K562 (cell line): ENCODE measurements around the gene TTC24. TPM values are rescaled to one million over a fixed set of nuclear protein-coding genes. Genes with fewer than 3 reads are reported as not detected.

ENCODE experiments used
- CTBP1 ChIP-seq: fragments of 450-650 bp; IDR thresholded peaks from 2 replicates; pipeline ENCODE4 v1.6.1; 2016; ENCODE audit warnings: borderline replicate concordance
- MAFF ChIP-seq: IDR thresholded peaks from 2 replicates; pipeline ENCODE4 v1.6.1; 2012; ENCODE audit warnings: low read length, improper control_type of control experiment
- MAZ ChIP-seq, 2 experiments: fragments of 450-650 bp in 1 of 2; sonication (generic) in 1 of 2; formaldehyde crosslinking; IDR thresholded peaks in 1 of 2; conservative IDR thresholded peaks in 1 of 2; 2 replicates each; pipeline versions ENCODE4 v1.4.0 to v1.5.0; 2020; ENCODE audit warnings: mild to moderate bottlenecking in 1 of 2, missing genetic modification reagents in 1 of 2
- NELFE ChIP-seq: IDR thresholded peaks from 2 replicates; pipeline ENCODE4 v1.6.1; 2011; ENCODE audit warnings: mild to moderate bottlenecking; ENCODE audit not compliant: insufficient read depth, insufficient read length
- NFIC ChIP-seq: fragments of 450-650 bp; IDR thresholded peaks from 2 replicates; pipeline ENCODE4 v1.6.1; 2017; ENCODE audit warnings: mild to moderate bottlenecking, inconsistent platforms
- SMAD4 ChIP-seq: fragments of 250-450 bp; sonication (Bioruptor Pico); conservative IDR thresholded peaks from 2 replicates; pipeline ENCODE4 v1.8.0; 2021; ENCODE audit warnings: inconsistent platforms, mild to moderate bottlenecking, moderate library complexity
- TEAD4 ChIP-seq, 2 experiments: sonication (generic) in 1 of 2; formaldehyde crosslinking in 1 of 2; IDR thresholded peaks; 2 replicates each; pipeline versions ENCODE4 v1.6.1 to v1.8.0; 2012 to 2022; ENCODE audit warnings: borderline replicate concordance in 1 of 2, inconsistent platforms in 1 of 2, low read length in 1 of 2, mild to moderate bottlenecking in 1 of 2, missing genetic modification reagents in 1 of 2
- ZNF212 ChIP-seq: fragments of 450-650 bp; formaldehyde crosslinking; IDR thresholded peaks from 2 replicates; pipeline ENCODE4 v1.4.0; 2020; ENCODE audit warnings: mild to moderate bottlenecking
- ZNF318 ChIP-seq, 2 experiments: fragments of 450-650 bp; IDR thresholded peaks; 2 replicates each; pipeline ENCODE4 v1.6.1; 2016; ENCODE audit warnings: mild to moderate bottlenecking in 2 of 2, borderline replicate concordance in 1 of 2, low read depth in 1 of 2, moderate library complexity in 1 of 2
- ZNF76 ChIP-seq: fragments of 250-450 bp; sonication (Bioruptor Pico); IDR thresholded peaks from 2 replicates; pipeline ENCODE4 v1.4.0; 2020; ENCODE audit warnings: mild to moderate bottlenecking, moderate library complexity, borderline replicate concordance
- polyA plus RNA-seq, 8 experiments: library from polyadenylated mRNA; depleted of rRNA in 4 of 8; stranded (reverse) in 5 of 8; unstranded in 3 of 8; fragments of >200 nt; fragmentation: Nextera tagmentation in 2 of 8; fragmentation: Illumina TruSeq in 1 of 8; extraction: Ambion mirVana in 2 of 8; extraction: Trizol in 1 of 8; gene quantifications; 2 replicates each; pipeline versions ENCODE4 v1.2.1 to v1.2.3, GENCODE V29; 2011 to 2014; ENCODE audit warnings: inconsistent platforms in 1 of 8, missing spikeins in 1 of 8
- total RNA-seq, 7 experiments: library from RNA; depleted of rRNA in 6 of 7; stranded (reverse); fragments of >200 nt in 6 of 7; fragmentation: Illumina TruSeq in 2 of 7; extraction: Trizol in 2 of 7; gene quantifications; 2 replicates each; pipeline versions ENCODE4 v1.2.1 to v1.2.3, GENCODE V29; 2011 to 2021; ENCODE audit warnings: low replicate concordance in 1 of 7
- TF ChIP-seq, protein P1 (sequence below): fragments of 200-400 bp; formaldehyde crosslinking; IDR thresholded peaks from 2 replicates; pipeline ENCODE4 v1.6.1; 2017; ENCODE audit warnings: mild to moderate bottlenecking, low read depth, low read length, moderate library complexity
- TF ChIP-seq, protein P2 (sequence below), 2 experiments: fragments of 450-650 bp; conservative IDR thresholded peaks; 2 replicates each; pipeline ENCODE4 v1.6.1; 2017; ENCODE audit warnings: mild to moderate bottlenecking in 2 of 2, moderate library complexity in 2 of 2
- TF ChIP-seq, protein P3 (sequence below): sonication (generic); formaldehyde crosslinking; IDR thresholded peaks from 2 replicates; pipeline ENCODE4 v1.9.0; 2022; ENCODE audit warnings: mild to moderate bottlenecking, missing genetic modification reagents

TTC24 gene
- total and polyA plus RNA-seq, 9 of the 15 experiments (the other 6 are each of a cell fraction or from before 2014, with no cell fraction given) = not detected

GRCh38 chr1:156591432-156592157, 12.1 kb downstream of the TTC24 start, which contains the start of gene NAXE (continued):
- TF ChIP-seq ZNF318 (IDR thresholded peaks at IDR 0.05; ENCODE audit: borderline replicate concordance in 1 of 2, low read depth in 1 of 2) = no peak
- TF ChIP-seq, protein P1, sequence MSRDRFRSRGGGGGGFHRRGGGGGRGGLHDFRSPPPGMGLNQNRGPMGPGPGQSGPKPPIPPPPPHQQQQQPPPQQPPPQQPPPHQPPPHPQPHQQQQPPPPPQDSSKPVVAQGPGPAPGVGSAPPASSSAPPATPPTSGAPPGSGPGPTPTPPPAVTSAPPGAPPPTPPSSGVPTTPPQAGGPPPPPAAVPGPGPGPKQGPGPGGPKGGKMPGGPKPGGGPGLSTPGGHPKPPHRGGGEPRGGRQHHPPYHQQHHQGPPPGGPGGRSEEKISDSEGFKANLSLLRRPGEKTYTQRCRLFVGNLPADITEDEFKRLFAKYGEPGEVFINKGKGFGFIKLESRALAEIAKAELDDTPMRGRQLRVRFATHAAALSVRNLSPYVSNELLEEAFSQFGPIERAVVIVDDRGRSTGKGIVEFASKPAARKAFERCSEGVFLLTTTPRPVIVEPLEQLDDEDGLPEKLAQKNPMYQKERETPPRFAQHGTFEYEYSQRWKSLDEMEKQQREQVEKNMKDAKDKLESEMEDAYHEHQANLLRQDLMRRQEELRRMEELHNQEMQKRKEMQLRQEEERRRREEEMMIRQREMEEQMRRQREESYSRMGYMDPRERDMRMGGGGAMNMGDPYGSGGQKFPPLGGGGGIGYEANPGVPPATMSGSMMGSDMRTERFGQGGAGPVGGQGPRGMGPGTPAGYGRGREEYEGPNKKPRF = no peak
- 0 out of 2 replicates have a peak, but pooled peaks have one; percentile 21 for TF ChIP-seq NFIC
- TF ChIP-seq, protein P2, sequence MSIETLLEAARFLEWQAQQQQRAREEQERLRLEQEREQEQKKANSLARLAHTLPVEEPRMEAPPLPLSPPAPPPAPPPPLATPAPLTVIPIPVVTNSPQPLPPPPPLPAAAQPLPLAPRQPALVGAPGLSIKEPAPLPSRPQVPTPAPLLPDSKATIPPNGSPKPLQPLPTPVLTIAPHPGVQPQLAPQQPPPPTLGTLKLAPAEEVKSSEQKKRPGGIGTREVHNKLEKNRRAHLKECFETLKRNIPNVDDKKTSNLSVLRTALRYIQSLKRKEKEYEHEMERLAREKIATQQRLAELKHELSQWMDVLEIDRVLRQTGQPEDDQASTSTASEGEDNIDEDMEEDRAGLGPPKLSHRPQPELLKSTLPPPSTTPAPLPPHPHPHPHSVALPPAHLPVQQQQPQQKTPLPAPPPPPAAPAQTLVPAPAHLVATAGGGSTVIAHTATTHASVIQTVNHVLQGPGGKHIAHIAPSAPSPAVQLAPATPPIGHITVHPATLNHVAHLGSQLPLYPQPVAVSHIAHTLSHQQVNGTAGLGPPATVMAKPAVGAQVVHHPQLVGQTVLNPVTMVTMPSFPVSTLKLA (conservative IDR thresholded peaks at IDR 0.05) = peak; percentile 54 to 83
- no peak for TF ChIP-seq ZNF76
- TF ChIP-seq MAFF = no peak
- TF ChIP-seq ZNF212 (CRISPR knock-in tag) = no peak
- TF ChIP-seq TEAD4 (IDR thresholded peaks at IDR 0.05; ENCODE audit: low read length) = no peak
- TF ChIP-seq TEAD4 (CRISPR knock-in tag; IDR thresholded peaks at IDR 0.05; ENCODE audit: borderline replicate concordance) = no peak
- TF ChIP-seq MAZ (CRISPR knock-in tag; conservative IDR thresholded peaks at IDR 0.05 in 1 of 2, IDR thresholded peaks at IDR 0.05 in 1 of 2) = peak; percentile 41 to 43; a peak in 2 of 4 replicates
- peak; percentile 69; the same call in 1 of the 2 replicates for TF ChIP-seq CTBP1
- no peak for TF ChIP-seq NELFE
- TF ChIP-seq, protein P3, sequence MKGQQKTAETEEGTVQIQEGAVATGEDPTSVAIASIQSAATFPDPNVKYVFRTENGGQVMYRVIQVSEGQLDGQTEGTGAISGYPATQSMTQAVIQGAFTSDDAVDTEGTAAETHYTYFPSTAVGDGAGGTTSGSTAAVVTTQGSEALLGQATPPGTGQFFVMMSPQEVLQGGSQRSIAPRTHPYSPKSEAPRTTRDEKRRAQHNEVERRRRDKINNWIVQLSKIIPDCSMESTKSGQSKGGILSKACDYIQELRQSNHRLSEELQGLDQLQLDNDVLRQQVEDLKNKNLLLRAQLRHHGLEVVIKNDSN (CRISPR knock-in tag) = 0 out of 2 replicates have a peak, but pooled peaks have one; percentile 23
- no peak; the same call in 1 of the 2 replicates for TF ChIP-seq SMAD4 (CRISPR knock-in tag)
